Right lobe of liver (tissue), 6 donors: ENCODE measurements around the gene DACT1. TPM values are rescaled to one million over a fixed set of nuclear protein-coding genes. Genes with fewer than 3 reads are reported as not detected.

ENCODE experiments used
- ATAC-seq, 4 donors: fragments of 200-7000 bp; cut with Tn5 transposase; one replicate each; pipeline ENCODE4 v1.9.1; 2020; ENCODE audit warnings: mild to moderate bottlenecking in 4 of 4, moderate library complexity in 4 of 4
- DNase-seq, 3 donors: peaks; one replicate each; pipeline ENCODE4 v3.0.0-alpha.2; 2020
- H3K27ac ChIP-seq, 3 donors: fragments of 200-600 bp; one replicate each; pipeline ENCODE4 v1.8.0; 2022
- H3K27me3 ChIP-seq, 2 donors: fragments of 200-600 bp; one replicate each; pipeline ENCODE4 v1.8.0; 2022
- H3K36me3 ChIP-seq, 4 donors: fragments of 200-600 bp; sonication (generic) in 1 of 4; one replicate each; pipeline versions ENCODE4 v1.5.1 to v1.8.0; 2017 to 2022; ENCODE audit warnings: control low read depth in 1 of 4
- H3K4me1 ChIP-seq, 4 donors: fragments of 200-600 bp; sonication (generic) in 1 of 4; one replicate each; pipeline versions ENCODE4 v1.5.1 to v1.8.0; 2017 to 2022; ENCODE audit warnings: control low read depth in 1 of 4
- H3K4me3 ChIP-seq, 3 donors: fragments of 200-600 bp; one replicate each; pipeline ENCODE4 v1.8.0; 2022
- H3K9me3 ChIP-seq, 4 donors: fragments of 200-600 bp; sonication (generic) in 1 of 4; one replicate each; pipeline versions ENCODE4 v1.5.1 to v1.8.0; 2017 to 2022; ENCODE audit warnings: control low read depth in 1 of 4
- CTCF ChIP-seq, 4 donors: fragments of 200-600 bp in 3 of 4; fragments of 450-650 bp in 1 of 4; IDR thresholded peaks; one replicate each; pipeline versions ENCODE4 v1.5.1 to v1.8.0; 2016 to 2022; ENCODE audit warnings: antibody characterized with exemption in 4 of 4, mild to moderate bottlenecking in 2 of 4
- POLR2A ChIP-seq: fragments of 450-650 bp; IDR thresholded peaks from one replicate; pipeline ENCODE4 v1.6.1; 2017; ENCODE audit warnings: antibody characterized with exemption, mild to moderate bottlenecking
- WGBS: methylation state at CpG from one replicate; pipeline ENCODE4 v1.1.6; 2018; ENCODE audit warnings: low coverage, low lambda C conversion rate; ENCODE audit not compliant: insufficient coverage; ENCODE audit errors: missing lambda C conversion rate; 5-methylcytosine and 5-hydroxymethylcytosine counted together
- intact Hi-C, 2 donors: fragments of 100-400 bp; cut with DNase I; formaldehyde crosslinking; loops; one replicate each; pipeline versions ENCODE4 v1.11.2 to v1.14.1; 2022
- total RNA-seq, 6 experiments: library from RNA; depleted of rRNA in 2 of 6; stranded (reverse); fragments of >200 nt in 2 of 6; fragmentation: NEBNext Ultra II Directional in 3 of 6; extraction: Animal tissue kit (Norgen Biotek cat#: 25700) in 3 of 6; gene quantifications; one replicate each; pipeline versions ENCODE4 v1.1.0 to v1.2.4, GENCODE V29; 2016 to 2023
- donor health status: DM: no; HTN: yes; CAD: no.
- donor health status: DM: no; HTN: no; CAD: no.
- donor health status: DM: no; HTN: no; CAD: no.
- donor health status: DM: no; HTN: yes; CAD: no.
- donor health status: DM: no; HTN: yes; CAD: no.

Gene DACT1
- total RNA-seq, 6 experiments from 2014 or later: 1.2 to 2.4 (median 1.4) TPM

- no peak for DNase-seq
- 70% methylated on average over 6 of the region's 7 CpGs for WGBS
- TF ChIP-seq CTCF (IDR thresholded peaks at IDR 0.05) (no peak), POLR2A (no peak)
- intact Hi-C loops: no loop called here
- no peaks in the 10 kb centered on the region for H3K4me1 ChIP-seq
- H3K27ac ChIP-seq: no peak overlapping the region
- H3K36me3 ChIP-seq: no peaks in the 10 kb centered on the region
- H3K9me3 ChIP-seq: no peaks in the 10 kb centered on the region
- no peaks in the 10 kb centered on the region for H3K27me3 ChIP-seq
- ATAC-seq: no peak
- H3K4me3 ChIP-seq: no peak overlapping the region
These were observed 30.4 kb upstream of the DACT1 start for GRCh38 chr14:58607131-58607951.

GRCh38 chr14:58607952-58608317, 29.8 kb upstream of the DACT1 start:
- H3K36me3 ChIP-seq: no peaks in the 10 kb centered on the region
- DNase-seq (no peak), ATAC-seq (no peak)
- H3K9me3 ChIP-seq: no peaks in the 10 kb centered on the region
- H3K4me3 ChIP-seq: no peak overlapping the region
- TF ChIP-seq POLR2A (no peak), CTCF (IDR thresholded peaks at IDR 0.05) (no peak)
- WGBS: 59% methylated on average over 3 of the region's 3 CpGs
- intact Hi-C loops: no loop called here
- H3K27ac ChIP-seq: no peak overlapping the region
- H3K27me3 ChIP-seq: no peaks in the 10 kb centered on the region
- H3K4me1 ChIP-seq: no peaks in the 10 kb centered on the region

- intact Hi-C loops: no loop called here
- Histone ChIP-seq H3K36me3 (no peaks in the 10 kb centered on the region), H3K9me3 (no peaks in the 10 kb centered on the region), H3K4me1 (no peaks in the 10 kb centered on the region), H3K27ac (no peak overlapping the region), H3K27me3 (no peaks in the 10 kb centered on the region), H3K4me3 (no peak overlapping the region)
- DNase-seq: no peak
- 26% methylated on average over 1 of the region's 1 CpG for WGBS
- no peak for TF ChIP-seq POLR2A
- TF ChIP-seq CTCF (IDR thresholded peaks at IDR 0.05): no peak
- ATAC-seq: no peak
These were observed 20.1 kb upstream of the DACT1 start for GRCh38 chr14:58617619-58618018.

- Histone ChIP-seq H3K27me3 (no peaks in the 10 kb centered on the region), H3K4me1 (no peaks in the 10 kb centered on the region), H3K9me3 (no peaks in the 10 kb centered on the region), H3K4me3 (no peak overlapping the region), H3K36me3 (no peaks in the 10 kb centered on the region), H3K27ac (no peak overlapping the region)
- DNase-seq (no peak), ATAC-seq (no peak)
- TF ChIP-seq POLR2A: no peak
- no peak for TF ChIP-seq CTCF (IDR thresholded peaks at IDR 0.05)
- intact Hi-C loops: no loop called here
- WGBS: 27% methylated on average over 2 of the region's 2 CpGs
These were observed 17.8 kb upstream of the DACT1 start for GRCh38 chr14:58620011-58620410.
